HG03521 (cell line): ENCODE measurements around the gene DOCK1.

Source experiments
- ATAC-seq: cut with Tn5 transposase; IDR thresholded peaks from one replicate; pipeline ENCODE4 v1.9.1; 2021; ENCODE audit warnings: mild to moderate bottlenecking, moderate library complexity; ENCODE audit not compliant: unreplicated experiment

The DOCK1 gene

GRCh38 chr10:127250031-127250430 lies 344.8 kb downstream of the DOCK1 start:
- ATAC-seq = no peak

- ATAC-seq = no peak
Observed at GRCh38 chr10:127252818-127253217, 347.6 kb downstream of the DOCK1 start.

GRCh38 chr10:127254276-127254675 lies 349.0 kb downstream of the DOCK1 start:
- ATAC-seq = no peak

DNA sequence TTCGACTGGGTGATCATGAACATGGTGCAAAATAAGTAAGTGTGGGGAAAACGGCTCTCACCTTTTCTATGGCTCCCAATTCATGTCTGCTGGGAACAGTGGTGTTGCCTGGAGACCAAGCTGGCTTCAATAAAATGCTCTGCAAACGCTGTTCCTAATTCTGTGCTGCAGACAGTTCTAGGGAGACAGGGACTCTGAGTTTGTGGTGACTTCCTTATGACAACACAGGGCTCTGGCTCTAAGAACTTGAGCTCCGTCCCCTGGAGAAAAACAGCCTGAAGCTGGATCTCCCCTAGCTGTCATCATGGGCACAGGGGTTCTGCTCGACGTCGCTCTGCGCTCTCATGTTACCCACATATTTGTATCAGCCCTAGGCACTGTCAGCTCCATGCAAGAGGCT lies 352.2 kb downstream of the DOCK1 start:
- ATAC-seq = no peak

- no peak for ATAC-seq
Observed at GRCh38 chr10:127259347-127259746, 354.1 kb downstream of the DOCK1 start.

DNA sequence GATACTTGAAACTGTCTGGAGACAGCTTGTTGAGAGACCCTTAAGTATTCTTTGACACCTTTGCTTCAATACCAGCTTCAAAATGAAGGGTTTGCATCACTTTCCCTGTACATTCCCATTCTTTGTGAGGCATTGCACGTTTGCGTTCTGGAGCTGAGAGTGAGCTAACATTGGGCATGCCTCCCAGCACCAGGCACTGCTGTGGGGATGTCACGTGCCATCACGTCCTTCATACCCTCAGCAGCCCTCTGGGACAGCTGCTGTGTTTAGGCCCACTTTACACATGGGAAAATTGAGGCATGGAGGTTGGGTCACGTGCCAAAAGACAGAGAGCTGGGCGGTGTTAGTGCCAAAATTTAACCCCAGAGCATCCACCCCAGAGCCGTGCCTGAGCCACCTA lies 357.4 kb downstream of the DOCK1 start:
- no peak for ATAC-seq

- no peak for ATAC-seq
Observed at GRCh38 chr10:127265288-127265687, 360.1 kb downstream of the DOCK1 start.

DNA sequence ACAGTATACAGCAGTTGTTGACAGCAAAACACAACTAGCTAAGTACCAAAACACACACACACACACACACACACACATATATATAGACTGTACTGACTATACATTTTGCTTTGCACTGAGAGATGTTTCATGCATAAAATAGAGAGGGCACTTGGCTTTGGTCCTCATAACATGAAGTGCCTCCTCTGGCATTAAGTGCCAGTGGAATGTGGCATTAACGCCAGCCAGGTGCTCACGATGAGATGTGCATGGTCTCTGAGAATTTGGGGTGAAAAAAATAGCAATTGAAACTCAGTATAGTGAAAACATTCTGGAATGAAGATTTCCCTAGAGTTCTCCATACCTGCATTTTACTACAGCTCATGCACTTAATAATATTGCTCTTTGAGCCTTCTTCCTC lies 361.2 kb downstream of the DOCK1 start:
- ATAC-seq = no peak

DNA sequence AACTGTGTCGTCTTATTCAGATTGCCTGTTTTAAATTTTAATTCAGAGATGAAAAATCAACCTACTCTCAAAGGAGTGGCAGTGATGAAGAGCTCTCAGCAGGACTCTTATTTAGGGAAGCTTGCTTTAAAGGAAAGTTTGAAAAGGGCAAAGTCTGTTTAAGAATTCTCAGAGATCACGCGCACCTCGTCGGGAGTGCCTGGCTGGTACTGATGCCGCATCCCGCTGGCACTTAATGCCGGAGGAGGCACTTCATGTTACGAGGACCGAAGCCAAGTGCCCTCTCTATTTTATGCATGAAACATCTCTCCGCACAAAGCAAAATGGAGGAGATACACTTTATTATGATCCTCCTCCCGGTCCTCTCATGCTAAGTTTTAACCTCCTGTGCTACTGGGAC lies 362.2 kb downstream of the DOCK1 start:
- no peak for ATAC-seq

GRCh38 chr10:127272076-127272475 lies 366.8 kb downstream of the DOCK1 start:
- no peak for ATAC-seq

- ATAC-seq = no peak
Observed at GRCh38 chr10:127275272-127275671, 370.0 kb downstream of the DOCK1 start.

DNA sequence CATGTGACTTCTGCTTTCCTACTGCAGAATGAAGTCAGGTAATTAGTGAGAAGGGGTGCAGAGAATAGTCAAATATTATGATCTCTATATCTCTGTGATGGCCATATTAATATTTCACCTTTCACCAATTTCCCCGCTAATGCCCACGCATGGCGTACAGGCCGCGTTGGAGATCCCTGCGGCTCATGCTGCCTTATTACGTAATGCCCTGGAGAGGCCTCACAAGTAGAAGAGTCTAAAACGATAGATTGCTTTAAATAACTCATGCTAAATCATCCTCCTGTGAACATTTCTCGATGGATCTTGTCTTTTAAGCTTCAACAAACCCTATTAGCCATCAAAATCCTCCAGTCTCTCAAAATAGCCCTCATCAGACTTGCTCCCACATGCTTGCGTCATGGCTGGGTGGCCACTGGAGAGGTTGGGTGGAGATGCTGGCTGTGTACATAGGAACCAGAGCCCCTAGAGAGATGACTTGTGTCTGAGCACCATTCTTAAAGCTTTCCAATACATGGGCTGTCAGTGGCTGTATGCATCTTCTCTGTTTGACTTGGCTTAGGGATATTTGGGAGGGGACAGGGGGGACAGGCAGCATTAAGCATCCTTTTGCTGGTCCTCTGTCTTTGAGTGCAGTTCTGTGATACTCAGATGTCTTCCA lies 370.7 kb downstream of the DOCK1 start:
- ATAC-seq = no peak

DNA sequence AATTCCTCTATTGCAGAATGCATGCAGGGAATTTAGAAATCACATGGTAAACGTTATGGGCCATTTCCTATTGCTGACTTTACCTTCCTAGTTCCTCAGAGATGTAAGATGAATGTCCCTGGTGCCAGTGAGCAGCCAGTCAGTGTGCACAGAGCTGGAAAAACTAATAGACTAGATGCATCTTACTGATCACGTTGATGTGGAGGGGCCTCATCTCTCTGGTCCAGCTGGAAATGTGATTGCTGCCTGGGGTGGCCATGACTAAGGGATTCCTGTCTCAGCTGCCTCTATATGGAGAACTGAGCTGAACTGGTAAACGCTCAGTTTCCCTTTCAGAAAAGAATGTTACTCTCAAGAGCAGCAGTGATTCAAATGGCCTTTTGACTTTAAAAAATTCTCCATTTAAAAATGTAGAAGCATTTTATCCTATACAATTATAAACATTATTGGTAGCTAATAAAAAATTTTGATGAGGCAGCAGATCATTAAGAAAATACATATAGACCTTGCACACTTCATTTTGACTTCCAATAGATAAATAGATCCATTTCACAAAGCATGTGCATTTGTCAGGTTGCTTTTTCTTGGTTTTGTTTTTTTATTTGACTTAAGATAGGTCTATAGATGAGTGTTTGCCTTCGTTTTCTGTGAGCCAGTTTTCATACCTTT lies 371.7 kb downstream of the DOCK1 start:
- ATAC-seq = no peak

GRCh38 chr10:127278001-127278400 lies 372.8 kb downstream of the DOCK1 start:
- no peak for ATAC-seq

- no peak for ATAC-seq
Observed at GRCh38 chr10:127279334-127279774, 374.1 kb downstream of the DOCK1 start.

DNA sequence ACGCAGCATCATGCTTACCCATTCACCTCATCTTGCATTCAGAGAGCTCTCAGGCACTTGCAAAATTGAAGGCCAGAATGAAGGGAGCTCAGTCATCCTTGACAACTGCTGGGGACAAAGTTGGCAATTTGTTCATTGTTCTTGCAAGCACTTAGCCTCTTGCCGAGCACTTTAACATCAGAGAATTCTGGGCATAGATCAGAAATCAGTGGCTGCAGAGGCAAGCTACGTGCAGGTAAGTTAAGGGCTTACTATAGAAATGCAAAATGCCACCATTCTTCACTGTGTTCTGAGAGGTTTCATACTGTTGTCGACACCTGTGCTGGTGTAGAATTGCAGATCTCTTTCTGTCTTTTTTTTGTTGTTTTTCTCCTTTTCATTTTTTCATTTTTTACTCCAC lies 375.2 kb downstream of the DOCK1 start:
- ATAC-seq = no peak

DNA sequence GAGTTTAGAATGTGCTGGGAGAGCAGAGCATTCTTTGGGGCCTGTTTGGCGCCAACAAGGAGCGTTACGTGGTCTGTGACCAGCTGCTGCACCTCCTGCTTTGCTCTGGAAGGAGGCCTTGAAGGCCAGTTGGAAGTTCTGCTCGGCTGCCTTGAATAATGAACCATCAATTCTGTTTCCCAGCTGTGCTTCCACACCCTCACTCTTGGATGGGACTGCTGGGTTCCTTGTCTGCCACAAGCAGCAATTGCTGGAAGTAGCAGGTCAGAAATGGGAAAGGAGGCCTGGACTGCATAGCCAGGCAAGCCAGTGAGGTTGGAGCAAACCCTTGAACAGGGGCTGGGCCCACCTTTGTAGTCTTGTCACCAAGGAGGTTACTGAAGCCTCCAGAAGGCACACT lies 377.8 kb downstream of the DOCK1 start:
- ATAC-seq = no peak

DNA sequence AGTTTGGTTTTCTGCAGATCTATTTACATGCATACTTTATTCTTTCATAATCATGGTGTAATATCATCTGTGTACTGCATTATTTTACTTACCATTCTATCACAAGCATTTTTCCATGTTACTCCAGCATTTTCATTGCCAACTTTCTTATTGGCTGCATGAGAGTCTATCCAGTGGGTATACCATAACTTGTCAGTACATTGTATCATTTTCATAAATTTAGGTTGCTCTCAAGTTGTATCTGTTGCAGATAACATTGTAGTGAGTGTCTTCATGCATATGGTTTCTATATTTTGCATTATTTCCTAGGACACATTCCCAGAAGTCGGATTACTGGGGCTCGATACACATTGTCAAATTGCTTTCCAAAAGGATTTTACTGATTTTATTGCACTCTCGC lies 378.3 kb downstream of the DOCK1 start:
- no peak for ATAC-seq

DNA sequence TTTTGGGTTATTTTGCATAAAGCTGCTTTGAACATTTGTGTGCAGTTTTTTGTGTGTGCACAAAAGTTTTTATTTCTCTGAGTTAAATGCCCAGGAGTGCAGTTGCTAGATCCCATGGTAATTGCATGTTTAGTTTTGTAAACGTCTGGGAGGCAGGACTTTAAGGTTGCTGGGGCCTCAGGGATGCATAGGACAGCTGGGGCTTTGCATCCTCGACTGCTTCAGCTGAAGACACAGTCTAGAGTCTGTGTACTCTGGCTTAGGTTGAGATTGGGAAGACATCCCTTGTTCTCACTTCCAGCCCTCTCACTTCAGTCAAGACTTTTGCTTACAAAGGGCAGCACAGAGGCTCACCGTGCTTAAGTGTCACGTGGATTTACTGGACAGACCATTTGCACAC lies 385.6 kb downstream of the DOCK1 start:
- no peak for ATAC-seq

DNA sequence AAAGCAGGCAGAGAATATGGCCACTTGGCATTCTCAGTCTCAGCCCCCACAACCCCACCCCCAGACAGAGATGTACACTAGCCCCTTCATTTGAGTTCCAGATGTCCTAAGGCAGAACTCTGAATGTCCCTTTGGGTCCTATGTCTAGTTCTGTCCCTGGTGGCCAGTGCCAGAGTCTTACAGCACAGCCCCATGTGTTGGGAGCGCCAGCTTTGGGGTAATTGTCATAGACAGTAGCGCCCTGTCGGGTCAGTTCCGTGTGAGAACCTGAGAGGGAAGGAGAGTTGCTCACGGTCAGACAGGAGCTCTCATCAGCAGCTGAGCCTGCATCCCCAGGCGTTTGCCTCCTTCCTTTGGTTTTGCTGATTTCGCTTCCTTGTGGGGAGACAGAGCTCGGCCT lies 386.1 kb downstream of the DOCK1 start:
- no peak for ATAC-seq

- ATAC-seq = no peak
Observed at GRCh38 chr10:127292888-127293287, 387.7 kb downstream of the DOCK1 start.

DNA sequence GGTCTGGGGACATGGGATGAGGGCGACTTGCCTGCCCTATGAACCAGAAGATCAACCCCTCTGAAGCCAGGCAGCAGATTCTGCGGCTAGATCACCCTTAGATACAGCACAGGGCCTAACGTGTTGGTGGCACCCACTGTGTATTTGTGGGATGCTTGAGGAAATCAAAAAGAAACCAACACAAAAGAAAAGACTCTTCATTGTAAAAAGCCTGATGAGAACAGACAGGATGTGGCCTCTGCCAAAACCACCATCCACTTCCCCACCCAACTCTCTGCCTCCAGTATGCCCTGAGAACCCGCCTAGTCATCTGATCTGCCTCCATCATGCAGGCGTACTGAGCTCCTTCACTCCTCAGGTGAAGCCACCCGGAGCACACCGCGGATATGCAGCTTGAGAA lies 388.4 kb downstream of the DOCK1 start:
- no peak for ATAC-seq

DNA sequence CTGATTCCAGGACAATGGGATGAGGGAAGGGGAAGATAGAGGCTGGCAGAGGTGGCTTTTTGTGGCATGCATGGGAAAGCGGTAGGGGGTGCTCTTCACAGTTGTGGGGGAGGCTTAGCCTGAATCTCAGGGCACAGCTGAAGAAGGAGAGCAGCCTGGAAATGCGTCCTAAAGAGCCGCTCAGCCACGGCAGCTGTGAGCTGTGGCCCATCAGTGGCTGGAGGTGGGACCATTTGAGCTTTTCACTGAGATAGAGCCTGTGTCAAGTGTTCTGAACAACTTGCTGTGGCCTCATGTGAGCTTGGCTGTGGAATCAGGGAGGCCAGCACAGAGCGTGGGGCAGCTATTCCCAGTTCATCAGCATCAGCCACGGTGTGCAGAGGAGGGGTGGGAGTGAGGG lies 391.5 kb downstream of the DOCK1 start:
- ATAC-seq = no peak
